ENCODE measurements around the gene CPA4.

Gene CPA4

DNA sequence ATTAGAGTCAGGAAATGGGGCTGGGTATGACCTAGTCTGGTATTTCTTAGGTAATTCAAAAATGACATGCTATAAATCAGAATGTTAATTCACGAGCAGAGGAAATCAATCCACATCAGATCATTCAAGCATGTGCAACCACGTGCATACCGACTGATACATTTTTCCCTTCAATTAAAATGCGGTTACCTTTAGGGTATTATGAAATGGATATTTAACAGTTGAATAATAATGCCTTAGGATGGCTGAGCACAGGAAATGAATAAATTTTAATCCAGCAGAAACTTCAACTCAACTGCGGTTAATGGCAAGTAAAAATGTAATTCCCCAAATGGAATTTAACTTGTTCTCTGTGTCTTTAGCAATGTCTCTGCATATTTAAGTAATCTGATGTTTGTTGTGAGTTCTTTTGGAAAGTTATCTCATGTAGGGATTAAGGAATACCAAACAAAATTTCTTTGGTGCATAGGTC is 17.1 kb upstream of the CPA4 start:
- DNase-seq = no peak

DNA sequence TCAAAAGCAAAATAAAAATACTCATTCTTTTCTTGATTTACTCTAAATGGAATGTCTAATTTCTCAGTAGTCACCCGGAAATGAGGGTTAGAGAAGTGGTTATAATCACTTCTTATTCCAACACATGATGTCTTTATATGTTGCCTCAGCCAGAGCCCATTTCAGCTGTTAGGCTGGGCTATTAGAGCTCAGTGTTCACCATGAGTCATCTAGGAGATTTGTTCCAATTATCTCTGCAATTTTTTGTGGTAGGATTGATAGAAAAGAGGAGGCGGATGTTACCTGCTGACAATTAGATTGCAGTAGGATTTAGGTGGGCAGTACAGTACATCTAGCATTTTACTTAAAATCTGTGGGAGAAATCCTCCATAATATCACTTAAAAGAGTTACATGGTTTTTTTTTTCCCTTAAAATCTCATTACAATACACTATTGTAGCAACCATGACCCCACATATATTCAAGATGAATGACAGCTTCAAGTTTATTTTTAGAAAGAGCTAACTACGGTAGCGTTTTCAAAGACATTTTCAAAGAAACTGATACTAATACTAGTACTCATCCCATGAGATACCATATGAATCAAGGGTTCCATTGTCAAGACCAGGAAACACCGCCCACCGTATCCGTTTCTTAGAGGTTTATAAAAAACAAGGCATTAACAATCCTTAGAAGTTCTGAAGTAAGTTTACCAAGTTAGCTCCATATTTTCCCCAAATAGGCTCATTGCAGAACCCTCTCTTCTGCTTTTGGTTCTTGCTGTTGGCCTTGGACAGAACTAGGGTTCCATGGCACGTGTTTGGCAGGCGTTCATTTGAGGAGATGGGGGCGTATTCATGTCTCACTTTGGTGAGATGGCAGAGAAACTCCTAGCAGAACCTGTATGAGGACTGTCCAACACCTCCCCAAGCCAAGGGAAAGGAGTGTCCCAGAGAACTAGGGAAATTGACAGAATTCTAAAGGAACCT is 15.9 kb upstream of the CPA4 start:
- DNase-seq = no peak

GRCh38 chr7:130277763-130278643 is 15.0 kb upstream of the CPA4 start:
- no peak for DNase-seq

- peak; percentile 48 for DNase-seq
Observed at GRCh38 chr7:130278860-130279259, 14.1 kb upstream of the CPA4 start.

GRCh38 chr7:130279286-130279685 is 13.7 kb upstream of the CPA4 start:
- no peak for DNase-seq

GRCh38 chr7:130279906-130280305 is 13.1 kb upstream of the CPA4 start:
- DNase-seq = no peak

DNA sequence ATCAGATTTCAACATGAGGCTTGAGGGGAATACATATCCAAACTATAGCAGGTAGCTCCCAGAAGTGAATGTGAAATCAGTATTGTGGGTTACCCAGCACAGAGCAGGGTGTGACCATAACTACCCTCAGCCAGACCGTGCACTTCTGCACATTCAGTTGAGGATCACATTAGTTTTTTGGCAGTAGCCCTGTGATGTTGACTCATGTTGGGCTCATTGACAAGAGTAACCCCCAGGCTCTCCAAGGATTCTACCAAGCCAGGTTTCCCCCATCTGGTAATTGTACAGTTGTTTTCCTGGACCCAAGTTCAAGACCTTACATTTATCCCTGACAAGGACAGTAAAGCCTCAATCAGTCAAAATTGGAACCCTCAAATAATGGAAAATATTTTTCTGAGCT is 11.7 kb upstream of the CPA4 start:
- DNase-seq = no peak

DNA sequence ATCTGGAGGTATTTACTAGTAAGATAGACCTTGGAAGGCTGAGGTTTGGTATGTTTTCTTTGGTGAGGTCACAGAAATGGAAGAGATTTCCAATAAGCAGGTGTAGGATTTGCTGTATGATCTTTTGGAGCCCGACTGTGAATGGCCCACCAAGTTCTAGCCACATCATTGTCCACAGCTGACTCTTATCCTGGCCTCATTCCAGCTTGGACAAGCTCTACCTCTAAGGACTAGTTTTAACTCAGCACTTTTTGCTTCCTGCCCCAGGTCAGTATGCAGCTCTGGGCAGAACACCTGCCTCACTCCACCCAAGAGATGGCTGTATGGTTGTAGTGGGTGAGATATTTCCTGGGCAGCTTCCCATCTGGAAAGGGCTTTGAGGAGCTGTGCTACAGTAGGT is 6.1 kb upstream of the CPA4 start:
- no peak for DNase-seq

- no peak for DNase-seq
Observed at GRCh38 chr7:130288168-130288567, 4.8 kb upstream of the CPA4 start.

- DNase-seq = no peak
Observed at GRCh38 chr7:130288829-130289228, 4.1 kb upstream of the CPA4 start.

GRCh38 chr7:130289478-130289877 is 3.5 kb upstream of the CPA4 start:
- DNase-seq = no peak

DNA sequence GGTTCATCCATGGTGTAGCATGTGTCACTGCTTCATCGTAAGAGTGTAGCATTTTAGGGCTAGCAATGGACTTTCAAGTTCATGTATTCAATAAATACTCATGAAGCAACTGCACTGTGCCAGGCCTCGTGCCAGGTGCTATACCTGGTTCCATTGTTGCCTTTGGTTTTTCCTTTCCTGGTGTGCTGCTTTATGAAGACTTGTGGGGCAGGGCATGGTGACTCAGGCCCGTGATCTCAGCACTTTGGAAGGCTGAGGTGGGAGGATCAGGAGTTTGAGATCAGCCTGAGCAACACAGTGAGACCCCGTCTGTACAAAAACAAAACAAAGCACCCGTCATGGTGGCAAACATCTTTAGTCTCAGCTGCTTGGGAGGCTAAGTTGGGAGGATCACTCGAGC is 2.2 kb upstream of the CPA4 start:
- DNase-seq = no peak

DNA sequence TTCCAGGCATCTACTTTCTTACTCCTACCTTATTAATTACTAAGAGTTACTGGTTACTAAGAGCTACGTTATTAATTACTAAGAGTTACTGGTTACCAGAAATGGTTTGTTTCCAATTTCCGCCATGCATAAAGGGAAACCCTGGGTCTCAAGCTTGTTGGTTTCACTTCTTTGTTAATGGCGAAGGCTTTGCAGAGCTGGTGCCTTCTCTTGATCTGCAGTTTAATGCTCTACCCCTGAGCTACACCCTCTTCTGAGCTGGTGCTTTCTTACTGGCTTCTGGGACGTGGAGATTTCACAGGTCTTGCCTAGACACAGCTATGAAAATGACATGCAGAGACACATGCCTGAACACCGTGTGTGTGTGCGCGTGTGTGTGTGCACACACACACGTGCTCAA is 560 bp downstream of the CPA4 start:
- DNase-seq = no peak

DNA sequence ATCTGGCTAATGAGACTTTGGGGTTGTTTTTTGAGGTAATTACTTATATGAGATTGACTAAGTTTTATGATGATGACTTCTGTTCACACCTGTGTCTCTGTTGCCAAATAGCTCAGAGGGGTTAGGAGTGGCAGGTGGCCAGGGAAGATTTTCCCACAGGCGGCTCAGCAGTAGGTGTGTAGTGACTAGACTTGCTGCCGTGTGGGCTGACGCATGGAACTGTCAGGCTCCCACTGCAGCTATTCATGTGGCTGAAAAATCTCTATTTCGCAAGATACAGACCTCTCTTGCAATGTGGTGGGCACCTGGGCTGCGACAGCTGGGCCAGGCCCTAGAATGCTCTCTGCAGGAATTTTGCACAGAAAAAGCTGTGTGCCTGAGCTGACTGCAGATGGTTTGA is 1.4 kb downstream of the CPA4 start:
- no peak for DNase-seq

- no peak for DNase-seq
Observed at GRCh38 chr7:130296221-130296951, 3.4 kb downstream of the CPA4 start.

DNA sequence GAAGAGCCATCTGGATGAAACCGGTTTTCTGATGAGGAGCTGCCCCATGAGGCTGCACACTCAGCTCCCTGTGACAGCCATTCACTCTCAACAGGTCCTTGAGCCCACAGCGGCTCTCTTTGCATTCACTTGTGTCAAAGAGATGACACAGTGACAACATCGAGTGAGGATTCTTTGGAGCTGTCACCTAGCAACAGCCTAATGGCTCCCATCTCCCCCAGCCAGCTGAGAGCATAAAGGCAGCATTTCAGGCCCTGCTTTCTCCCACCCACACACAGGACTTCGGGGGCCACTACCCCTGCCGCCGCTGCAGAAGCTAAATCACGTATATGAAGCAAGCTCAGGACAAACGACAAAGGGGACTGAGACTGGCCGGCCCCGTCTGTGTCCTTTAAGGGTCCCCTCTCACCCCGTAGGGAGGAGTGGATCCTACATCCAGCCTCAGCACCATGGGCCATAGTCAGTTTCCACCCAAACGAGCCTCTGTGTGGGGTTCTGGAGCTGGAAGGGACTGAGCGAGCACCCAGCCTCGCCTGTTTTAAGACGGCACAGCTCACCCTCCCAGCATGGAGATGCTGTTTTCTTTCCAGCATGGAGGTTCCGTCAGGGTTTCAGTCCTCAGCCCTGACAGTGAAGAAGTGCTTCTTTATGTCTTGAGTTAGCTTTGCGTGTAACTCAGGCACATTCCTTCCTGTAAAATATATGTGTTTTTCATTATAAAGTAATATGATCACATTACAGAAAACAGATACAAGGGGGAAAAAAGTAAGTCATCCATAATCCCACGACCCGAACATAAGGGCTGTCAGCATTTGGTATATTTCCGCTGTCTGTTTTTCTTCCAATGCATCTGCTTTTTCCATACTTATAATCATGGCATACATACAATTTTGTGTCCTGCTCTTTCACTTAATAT is 4.9 kb downstream of the CPA4 start:
- no peak for DNase-seq

GRCh38 chr7:130298544-130299326 is 5.8 kb downstream of the CPA4 start:
- DNase-seq = no peak

DNA sequence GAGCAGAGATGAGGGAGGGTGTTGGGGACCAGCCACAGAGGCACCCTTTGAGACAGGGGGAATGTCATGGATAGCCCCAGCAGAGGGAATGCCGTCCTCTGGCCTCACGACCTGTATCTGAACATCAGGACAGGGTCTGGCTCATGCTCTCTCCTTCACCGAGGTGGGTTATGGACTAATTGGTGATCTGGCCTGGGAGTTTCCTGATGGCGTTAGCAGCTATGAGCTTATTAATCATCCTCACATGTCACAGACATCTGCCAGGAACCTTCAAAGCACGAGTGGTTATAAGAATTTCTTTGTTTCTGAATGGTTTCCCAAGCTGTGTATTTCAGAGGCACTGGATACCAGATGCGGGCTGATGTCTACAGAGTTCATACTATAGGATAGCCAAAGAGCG is 6.9 kb downstream of the CPA4 start:
- no peak for DNase-seq

- no peak for DNase-seq
Observed at GRCh38 chr7:130301501-130302020, 8.6 kb downstream of the CPA4 start.

GRCh38 chr7:130302649-130303048 is 9.7 kb downstream of the CPA4 start:
- DNase-seq = no peak

DNA sequence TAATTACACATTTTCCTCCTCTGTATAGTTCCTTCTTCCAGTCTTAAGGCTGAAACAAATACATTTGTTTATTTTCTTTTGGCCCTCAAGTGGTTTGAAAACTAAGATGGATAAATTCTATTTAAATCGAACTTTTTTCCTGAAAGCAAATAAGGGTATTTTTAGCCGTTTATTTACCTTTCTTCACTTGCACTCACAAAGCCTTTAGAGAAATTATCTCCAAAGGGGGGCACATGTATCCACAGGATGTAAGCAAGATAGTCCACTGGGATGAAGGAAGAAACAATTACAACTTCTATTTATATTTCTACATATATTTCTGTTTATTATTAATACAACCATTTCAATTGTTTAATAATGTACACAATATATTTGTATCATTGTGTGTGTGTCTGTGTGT is 10.2 kb downstream of the CPA4 start:
- DNase-seq = no peak
